GM10266 (cell line): ENCODE data around the gene OR8H3.
"Not testable (repeated sequence)": the region's sequence is repeated elsewhere in the genome, so short reads cannot be mapped to it uniquely, and the experiment has no call there.

Experiments
- DNase-seq: peaks from one replicate; pipeline ENCODE4 v3.0.0; 2012; ENCODE audit errors: extremely low spot score
- TF ChIP-seq, protein P1 (sequence below): IDR thresholded peaks from 2 replicates; pipeline ENCODE4 v1.5.1; 2012; ENCODE audit warnings: mild to moderate bottlenecking, low read depth; ENCODE audit not compliant: control insufficient read depth, insufficient read depth; ENCODE audit errors: missing control alignments

The OR8H3 gene

DNA sequence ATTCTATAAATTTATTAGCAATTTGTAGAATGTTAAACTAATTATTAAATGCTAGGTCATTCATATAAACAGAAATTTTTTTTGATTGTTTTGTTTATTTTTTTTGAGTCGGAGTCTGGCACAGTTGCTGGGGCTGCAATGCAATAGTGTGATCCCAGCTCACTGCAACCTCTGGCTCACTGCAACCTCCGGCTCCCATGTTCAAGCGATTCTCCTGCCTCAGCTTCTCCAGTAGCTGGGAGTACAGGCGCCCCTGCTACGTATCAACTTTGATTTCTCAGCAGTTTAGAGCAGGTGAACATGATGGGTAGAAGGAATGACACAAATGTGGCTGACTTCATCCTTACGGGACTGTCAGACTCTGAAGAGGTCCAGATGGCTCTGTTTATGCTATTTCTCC, at the start of gene OR8H3:
TSS of gene OR8H3 (plus strand) at position 301 of the 400 bp plus-strand sequence. CDS start at position 301, 0 bp downstream.
- no peak for DNase-seq
- TF ChIP-seq, protein P1, sequence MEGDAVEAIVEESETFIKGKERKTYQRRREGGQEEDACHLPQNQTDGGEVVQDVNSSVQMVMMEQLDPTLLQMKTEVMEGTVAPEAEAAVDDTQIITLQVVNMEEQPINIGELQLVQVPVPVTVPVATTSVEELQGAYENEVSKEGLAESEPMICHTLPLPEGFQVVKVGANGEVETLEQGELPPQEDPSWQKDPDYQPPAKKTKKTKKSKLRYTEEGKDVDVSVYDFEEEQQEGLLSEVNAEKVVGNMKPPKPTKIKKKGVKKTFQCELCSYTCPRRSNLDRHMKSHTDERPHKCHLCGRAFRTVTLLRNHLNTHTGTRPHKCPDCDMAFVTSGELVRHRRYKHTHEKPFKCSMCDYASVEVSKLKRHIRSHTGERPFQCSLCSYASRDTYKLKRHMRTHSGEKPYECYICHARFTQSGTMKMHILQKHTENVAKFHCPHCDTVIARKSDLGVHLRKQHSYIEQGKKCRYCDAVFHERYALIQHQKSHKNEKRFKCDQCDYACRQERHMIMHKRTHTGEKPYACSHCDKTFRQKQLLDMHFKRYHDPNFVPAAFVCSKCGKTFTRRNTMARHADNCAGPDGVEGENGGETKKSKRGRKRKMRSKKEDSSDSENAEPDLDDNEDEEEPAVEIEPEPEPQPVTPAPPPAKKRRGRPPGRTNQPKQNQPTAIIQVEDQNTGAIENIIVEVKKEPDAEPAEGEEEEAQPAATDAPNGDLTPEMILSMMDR = no peak

DNA sequence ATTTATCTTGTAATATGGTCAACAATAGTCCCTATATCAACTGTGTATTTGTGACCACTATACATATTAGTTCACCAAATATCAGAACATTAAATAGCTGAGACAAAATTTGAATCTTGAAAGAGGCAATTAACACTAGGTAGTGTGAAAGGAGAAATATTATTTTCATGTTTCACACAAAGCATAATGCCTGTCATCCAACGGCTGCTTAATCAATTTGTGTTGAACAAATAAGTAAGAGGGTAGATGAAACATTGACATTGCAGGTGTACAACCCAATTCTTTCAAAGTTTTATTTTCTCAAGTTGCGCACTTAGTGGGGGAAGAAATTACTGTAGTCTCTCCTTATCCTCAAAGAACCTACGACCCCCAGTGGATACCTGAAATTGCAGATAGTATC, 32.5 kb upstream of the OR8H3 start:
- no peak for DNase-seq
- TF ChIP-seq, protein P1 = no peak

GRCh38 chr11:56093008-56093407, 29.2 kb upstream of the OR8H3 start, which contains the start of gene OR8I2:
TSS of gene OR8I2 (plus strand) at chr11:56093308. CDS start at chr11:56093308, 0 bp downstream.
- TF ChIP-seq, protein P1 = no peak
- DNase-seq = no peak

GRCh38 chr11:56103210-56103737, 18.9 kb upstream of the OR8H3 start, which contains the start of gene OR8H2:
TSS of gene OR8H2 (plus strand) at chr11:56103687. CDS start at chr11:56105043, 1,356 bp downstream.
- no peak for DNase-seq
- TF ChIP-seq, protein P1 = no peak

DNA sequence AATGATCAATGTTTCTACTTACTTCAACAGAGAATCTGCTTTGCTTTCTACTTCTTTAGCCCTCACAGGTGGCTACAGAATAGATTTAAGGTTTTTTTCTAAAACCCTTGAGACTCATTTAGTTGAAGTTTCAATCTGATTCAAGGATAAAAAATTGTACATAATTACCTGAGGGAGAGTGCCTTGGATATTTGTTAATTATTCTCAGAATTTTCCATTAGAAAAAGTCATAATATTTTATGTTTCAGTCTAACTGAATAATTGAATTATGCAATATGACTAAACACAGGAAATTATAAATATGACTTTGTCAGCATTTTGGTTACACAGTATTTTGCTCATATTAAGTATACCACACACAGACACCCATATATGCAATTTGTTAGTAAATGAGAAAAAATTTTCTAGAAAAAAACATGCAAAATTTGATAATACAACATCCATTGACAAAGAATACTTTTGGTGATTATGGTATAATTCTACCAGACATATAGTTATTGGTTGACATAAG, 18.0 kb downstream of the OR8H3 start, which contains the start of gene OR8J3:
TSS of gene OR8J3 (minus strand) at position 51 of the 511 bp plus-strand sequence. CDS start 2,483 bp downstream, outside the sequence.
- TF ChIP-seq, protein P1 = no peak
- DNase-seq = no peak

GRCh38 chr11:56143681-56144080, 21.5 kb downstream of the OR8H3 start:
- not testable (repeated sequence) for DNase-seq

- no peak for DNase-seq
- TF ChIP-seq, protein P1 = no peak
These were observed 29.2 kb downstream of the OR8H3 start for GRCh38 chr11:56151376-56151775.

GRCh38 chr11:56152333-56152732, 30.2 kb downstream of the OR8H3 start:
- no peak for DNase-seq
- TF ChIP-seq, protein P1 = no peak
